ENCODE measurements around the gene NDEL1.

Gene NDEL1

GRCh38 chr17:8455665-8456209, 20.1 kb downstream of the NDEL1 start:
- TF ChIP-seq ZFX (IDR thresholded peaks at IDR 0.05; ENCODE audit: borderline replicate concordance): no peak
- TF ChIP-seq, protein P1, sequence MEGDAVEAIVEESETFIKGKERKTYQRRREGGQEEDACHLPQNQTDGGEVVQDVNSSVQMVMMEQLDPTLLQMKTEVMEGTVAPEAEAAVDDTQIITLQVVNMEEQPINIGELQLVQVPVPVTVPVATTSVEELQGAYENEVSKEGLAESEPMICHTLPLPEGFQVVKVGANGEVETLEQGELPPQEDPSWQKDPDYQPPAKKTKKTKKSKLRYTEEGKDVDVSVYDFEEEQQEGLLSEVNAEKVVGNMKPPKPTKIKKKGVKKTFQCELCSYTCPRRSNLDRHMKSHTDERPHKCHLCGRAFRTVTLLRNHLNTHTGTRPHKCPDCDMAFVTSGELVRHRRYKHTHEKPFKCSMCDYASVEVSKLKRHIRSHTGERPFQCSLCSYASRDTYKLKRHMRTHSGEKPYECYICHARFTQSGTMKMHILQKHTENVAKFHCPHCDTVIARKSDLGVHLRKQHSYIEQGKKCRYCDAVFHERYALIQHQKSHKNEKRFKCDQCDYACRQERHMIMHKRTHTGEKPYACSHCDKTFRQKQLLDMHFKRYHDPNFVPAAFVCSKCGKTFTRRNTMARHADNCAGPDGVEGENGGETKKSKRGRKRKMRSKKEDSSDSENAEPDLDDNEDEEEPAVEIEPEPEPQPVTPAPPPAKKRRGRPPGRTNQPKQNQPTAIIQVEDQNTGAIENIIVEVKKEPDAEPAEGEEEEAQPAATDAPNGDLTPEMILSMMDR (IDR thresholded peaks at IDR 0.05): no peak

DNA sequence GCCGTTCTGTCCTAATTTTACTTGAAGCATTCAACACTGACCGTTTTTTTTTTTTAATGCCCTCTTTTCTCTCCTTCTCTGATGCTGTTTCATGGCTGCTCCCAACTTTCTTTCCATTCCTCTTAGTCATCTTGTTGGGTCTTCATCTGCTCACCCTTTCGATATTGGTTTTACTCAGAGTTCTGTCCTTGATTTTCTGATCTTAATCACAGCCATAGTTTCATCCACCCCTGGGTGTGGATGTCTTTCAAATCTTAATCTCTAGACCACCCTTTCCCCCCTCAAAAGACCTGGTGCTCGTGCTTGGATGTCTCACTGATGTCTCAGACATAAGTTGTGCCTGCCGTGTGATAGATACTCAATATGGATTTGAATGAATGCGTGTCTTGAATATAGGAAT, 22.4 kb downstream of the NDEL1 start:
- TF ChIP-seq, protein P1 (IDR thresholded peaks at IDR 0.05): no peak
- TF ChIP-seq ZFX (IDR thresholded peaks at IDR 0.05; ENCODE audit: borderline replicate concordance): no peak
- no peak overlapping the region for H3K27ac ChIP-seq

More at GRCh38 chr17:8455665-8456209, 20.1 kb downstream of the NDEL1 start:
- H3K27ac ChIP-seq: no peak overlapping the region

GRCh38 chr17:8459107-8459506, 23.4 kb downstream of the NDEL1 start:
- TF ChIP-seq, protein P1 (IDR thresholded peaks at IDR 0.05): no peak
- no peak for TF ChIP-seq ZFX (IDR thresholded peaks at IDR 0.05; ENCODE audit: borderline replicate concordance)
- H3K27ac ChIP-seq: no peak overlapping the region

GRCh38 chr17:8459831-8460230, 24.1 kb downstream of the NDEL1 start:
- TF ChIP-seq, protein P1 (IDR thresholded peaks at IDR 0.05): no peak
- TF ChIP-seq ZFX (IDR thresholded peaks at IDR 0.05; ENCODE audit: borderline replicate concordance): no peak
- H3K27ac ChIP-seq: no peak overlapping the region

GRCh38 chr17:8462564-8462963, 26.9 kb downstream of the NDEL1 start:
- TF ChIP-seq, protein P1 (IDR thresholded peaks at IDR 0.05): no peak
- TF ChIP-seq ZFX (IDR thresholded peaks at IDR 0.05; ENCODE audit: borderline replicate concordance): no peak
- H3K27ac ChIP-seq: no peak overlapping the region

DNA sequence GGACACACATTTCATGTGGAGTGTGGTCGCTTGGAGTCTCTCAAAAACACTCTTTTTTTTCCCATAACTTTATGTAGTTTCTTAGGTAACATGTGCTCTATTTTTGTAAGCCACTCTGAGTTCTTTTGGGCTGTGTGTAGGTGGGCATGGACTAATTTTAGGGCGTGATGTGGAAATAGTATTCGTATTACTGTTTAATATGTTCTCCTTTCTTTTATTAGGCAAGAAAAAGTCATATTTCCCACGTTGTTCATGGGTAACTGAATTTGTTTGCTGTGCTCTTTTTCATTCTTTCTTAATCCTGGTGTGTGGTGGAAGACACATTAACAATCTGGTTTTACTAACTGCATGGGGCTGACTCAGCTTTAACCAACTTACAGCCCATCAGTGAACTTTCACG, 27.4 kb downstream of the NDEL1 start:
- H3K27ac ChIP-seq: no peak overlapping the region
- TF ChIP-seq, protein P1 (IDR thresholded peaks at IDR 0.05): no peak
- TF ChIP-seq ZFX (IDR thresholded peaks at IDR 0.05; ENCODE audit: borderline replicate concordance): no peak

DNA sequence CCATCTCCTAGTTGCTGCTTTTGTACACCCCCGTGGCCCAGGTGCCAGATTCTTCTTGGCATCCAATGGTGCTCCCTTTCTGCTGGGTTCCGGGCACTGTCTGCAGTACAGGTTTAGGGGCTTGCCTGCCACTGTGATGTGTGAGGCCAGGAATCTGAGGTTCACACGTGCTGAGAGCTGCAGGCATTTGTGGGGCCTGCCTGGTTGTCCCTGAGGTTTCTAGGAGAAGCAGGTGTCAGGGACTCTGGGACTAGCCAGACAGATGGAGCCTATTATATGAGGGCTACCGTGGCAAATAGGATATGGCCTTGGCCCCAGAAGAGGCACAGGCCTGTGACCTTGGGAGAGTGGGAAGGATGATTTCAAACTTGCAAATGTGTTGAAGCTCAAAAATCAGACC, 29.3 kb downstream of the NDEL1 start:
- H3K27ac ChIP-seq: no peak overlapping the region
- TF ChIP-seq, protein P1 (IDR thresholded peaks at IDR 0.05): no peak
- TF ChIP-seq ZFX (IDR thresholded peaks at IDR 0.05; ENCODE audit: borderline replicate concordance): no peak

Data from 22Rv1 (cell line).